Stimulated activated naive CD8-positive, alpha-beta T cell treated with anti-CD3 and anti-CD28 coated beads, Interleukin-15, Interleukin-2, amounts not matched to agents 100 U/mL and 50 U/mL, for 24 hours (primary cell): ENCODE results near the gene MATN1.
"Not testable (repeated sequence)": the region's sequence is repeated elsewhere in the genome, so short reads cannot be mapped to it uniquely, and the experiment has no call there.

Source experiments
- ATAC-seq: fragments of 150-1000 bp; cut with Tn5 transposase; one replicate; pipeline ENCODE4 v1.10.0; 2021
- DNase-seq: peaks from one replicate; pipeline ENCODE4 v3.0.0; 2021

The MATN1 gene

GRCh38 chr1:30696831-30697230 is 26.6 kb downstream of the MATN1 start:
- DNase-seq = no peak

GRCh38 chr1:30695439-30695841 is 27.9 kb downstream of the MATN1 start:
- no peak for DNase-seq
- no peak for ATAC-seq

More at GRCh38 chr1:30696831-30697230, 26.6 kb downstream of the MATN1 start:
- ATAC-seq = no peak

GRCh38 chr1:30694280-30695175 is 28.9 kb downstream of the MATN1 start:
- ATAC-seq (no peak), DNase-seq (no peak)

- no peak for DNase-seq
- no peak for ATAC-seq
These were observed 29.6 kb downstream of the MATN1 start for GRCh38 chr1:30693822-30694221.

- ATAC-seq (no peak), DNase-seq (no peak)
These were observed 30.0 kb downstream of the MATN1 start for GRCh38 chr1:30693366-30693765.

GRCh38 chr1:30692948-30693301 is 30.5 kb downstream of the MATN1 start:
- ATAC-seq = no peak

GRCh38 chr1:30692201-30692947 is 31.0 kb downstream of the MATN1 start:
- no peak for DNase-seq
- ATAC-seq = no peak

More at GRCh38 chr1:30692948-30693301, 30.5 kb downstream of the MATN1 start:
- no peak for DNase-seq

GRCh38 chr1:30691480-30691879 is 31.9 kb downstream of the MATN1 start:
- DNase-seq (no peak), ATAC-seq (no peak)

GRCh38 chr1:30689901-30690645 is 33.3 kb downstream of the MATN1 start:
- ATAC-seq (no peak), DNase-seq (no peak)

- DNase-seq (no peak), ATAC-seq (no peak)
These were observed 34.2 kb downstream of the MATN1 start for GRCh38 chr1:30688920-30689794.

- ATAC-seq, DNase-seq: not testable (repeated sequence)
These were observed 34.9 kb downstream of the MATN1 start for GRCh38 chr1:30688516-30688915.

- ATAC-seq (no peak), DNase-seq (no peak)
These were observed 35.5 kb downstream of the MATN1 start for GRCh38 chr1:30687886-30688285.

GRCh38 chr1:30686236-30686935 is 37.0 kb downstream of the MATN1 start:
- ATAC-seq = no peak
- no peak for DNase-seq

GRCh38 chr1:30685796-30686165 is 37.6 kb downstream of the MATN1 start:
- ATAC-seq (no peak), DNase-seq (no peak)

GRCh38 chr1:30684881-30685795 is 38.2 kb downstream of the MATN1 start:
- ATAC-seq (peak; percentile 39), DNase-seq (peak; percentile 9)

GRCh38 chr1:30684259-30684658 is 39.1 kb downstream of the MATN1 start:
- DNase-seq = no peak
- no peak for ATAC-seq

GRCh38 chr1:30683699-30684098 is 39.7 kb downstream of the MATN1 start:
- DNase-seq (no peak), ATAC-seq (no peak)

- ATAC-seq = no peak
- no peak for DNase-seq
These were observed 40.7 kb downstream of the MATN1 start for GRCh38 chr1:30682396-30683275.

GRCh38 chr1:30681782-30682181 is 41.6 kb downstream of the MATN1 start:
- ATAC-seq = no peak
- no peak for DNase-seq
